OCI-LY3 (cell line): ENCODE data around the gene FTH1.
"Not testable (repeated sequence)": the region's sequence is repeated elsewhere in the genome, so short reads cannot be mapped to it uniquely, and the experiment has no call there.

Experiments
- H2AFZ ChIP-seq: fragments of 200-600, 300-600 bp; shearing (Covaris generic); 2 replicates; pipeline ENCODE4 v1.6.0; 2014; ENCODE audit warnings: antibody characterized with exemption, low read depth, low read length
- H3K27ac ChIP-seq: fragments of 200-600, 300-600 bp; sonication (generic); 2 replicates; pipeline ENCODE4 v1.5.1; 2014; ENCODE audit warnings: mild to moderate bottlenecking, low read length, moderate library complexity, mixed read lengths
- H3K27me3 ChIP-seq: fragments of 200-600, 300-600 bp; sonication (generic); 2 replicates; pipeline ENCODE4 v1.6.1; 2014; ENCODE audit warnings: low read depth, low read length, mixed read lengths
- H3K36me3 ChIP-seq: fragments of 200-600, 300-600 bp; sonication (generic); replicated peaks from 2 replicates; pipeline ENCODE3; 2014; ENCODE audit warnings: low read depth, low read length, mixed read lengths
- H3K4me1 ChIP-seq: fragments of 300-600, 200-600 bp; sonication (generic); 2 replicates; pipeline ENCODE4 v1.6.1; 2014; ENCODE audit warnings: low read length, mixed read lengths
- H3K4me2 ChIP-seq: fragments of 200-600, 300-600 bp; sonication (generic); 2 replicates; pipeline ENCODE4 v1.6.1; 2014; ENCODE audit warnings: low read length, mixed read lengths
- H3K4me3 ChIP-seq: fragments of 300-600, 200-600 bp; sonication (generic); 2 replicates; pipeline ENCODE4 v1.5.1; 2014; ENCODE audit warnings: antibody characterized with exemption, mild to moderate bottlenecking, low read length, moderate library complexity
- H3K79me2 ChIP-seq: fragments of 300-600, 200-600 bp; shearing (Covaris generic); 2 replicates; pipeline ENCODE4 v1.6.1; 2014; ENCODE audit warnings: mild to moderate bottlenecking, low read length, mixed read lengths
- H3K9ac ChIP-seq: fragments of 300-600, 200-600 bp; shearing (Covaris generic); 2 replicates; pipeline ENCODE4 v1.6.0; 2014; ENCODE audit warnings: mild to moderate bottlenecking, low read length, moderate library complexity
- H3K9me3 ChIP-seq: fragments of 200-600, 300-600 bp; shearing (Covaris generic); 2 replicates; pipeline ENCODE4 v1.6.1; 2014; ENCODE audit warnings: low read length, mixed read lengths; ENCODE audit not compliant: insufficient read depth
- H4K20me1 ChIP-seq: fragments of 200-600, 300-600 bp; sonication (generic); 2 replicates; pipeline ENCODE4 v1.6.1; 2016; ENCODE audit warnings: low read length, mixed read lengths; ENCODE audit not compliant: insufficient read depth
- CTCF ChIP-seq: fragments of 200-600, 300-600 bp; sonication (generic); IDR thresholded peaks from 2 replicates; pipeline ENCODE4 v1.5.1; 2014; ENCODE audit warnings: antibody characterized with exemption, low read length, low read depth
- EZH2phosphoT487 ChIP-seq: fragments of 200-600 bp; shearing (Covaris generic); IDR thresholded peaks from 2 replicates; pipeline ENCODE4 v1.6.1; 2018; ENCODE audit warnings: antibody characterized with exemption, mixed run types, low read depth

FTH1 gene

DNA sequence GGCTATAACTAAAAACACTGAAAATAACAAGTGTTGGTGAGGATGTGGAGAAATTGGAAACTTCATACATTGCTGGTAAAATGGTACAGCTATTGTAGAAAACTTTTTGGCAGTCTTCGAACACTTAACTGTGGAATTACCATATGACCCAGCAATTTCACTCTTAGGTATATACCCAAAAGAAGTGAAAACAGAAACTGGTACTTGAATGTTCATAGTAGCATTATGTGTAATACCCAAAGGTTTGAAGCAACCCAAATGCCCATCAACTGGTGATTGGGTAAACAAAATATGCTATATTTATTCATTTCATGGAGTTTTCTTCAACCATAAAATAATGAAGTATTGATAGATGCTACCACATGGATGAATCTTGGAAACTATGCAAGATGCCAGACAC is 40.8 kb upstream of the FTH1 start:
- Histone ChIP-seq H3K27ac (no peak overlapping the region), H3K4me1 (peaks cover 21% of the 10 kb centered on the region), H2AFZ (no peak overlapping the region), H3K36me3 (no peaks in the 10 kb centered on the region), H3K9ac (no peak overlapping the region), H3K79me2 (no peaks in the 10 kb centered on the region), H3K27me3 (peaks cover 7% of the 10 kb centered on the region; the same call in 1 of the 2 replicates), H3K9me3 (no peaks in the 10 kb centered on the region; the same call in 1 of the 2 replicates), H3K4me3 (no peak overlapping the region), H4K20me1 (no peaks in the 10 kb centered on the region), H3K4me2 (no peak overlapping the region)
- TF ChIP-seq CTCF (no peak), EZH2phosphoT487 (no peak)

DNA sequence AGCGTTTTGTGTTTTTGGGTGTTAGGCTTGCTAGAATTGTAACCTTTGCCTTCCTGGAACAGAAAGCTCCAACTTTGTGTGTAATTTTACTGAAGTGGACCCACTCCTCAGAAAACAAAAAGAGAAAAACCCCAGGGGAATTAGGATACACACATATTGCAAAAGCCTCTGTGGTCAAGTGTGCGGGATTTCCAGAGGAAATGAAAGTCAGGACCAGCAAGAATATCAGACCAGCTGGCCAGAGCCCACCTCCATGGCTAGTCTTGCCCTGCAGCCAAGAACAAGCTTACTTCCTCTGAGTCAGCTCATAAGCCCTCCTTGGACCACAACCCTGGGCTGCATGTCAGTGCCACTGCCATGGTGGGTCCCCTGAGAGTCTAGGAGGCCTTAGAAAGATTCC is 37.0 kb upstream of the FTH1 start:
- H3K27ac ChIP-seq = peak overlapping the region; percentile 42
- no peaks in the 10 kb centered on the region for H3K79me2 ChIP-seq
- H3K9ac ChIP-seq = no peak overlapping the region
- H3K4me3 ChIP-seq = no peak overlapping the region
- H3K36me3 ChIP-seq = no peaks in the 10 kb centered on the region
- TF ChIP-seq CTCF (no peak), EZH2phosphoT487 (no peak)
- peak overlapping the region; percentile 29 for H3K4me2 ChIP-seq
- H3K4me1 ChIP-seq = peaks cover 21% of the 10 kb centered on the region
- H3K27me3 ChIP-seq = no peaks in the 10 kb centered on the region
- peaks cover 4% of the 10 kb centered on the region; the same call in 1 of the 2 replicates for H3K9me3 ChIP-seq
- no peaks in the 10 kb centered on the region for H4K20me1 ChIP-seq
- no peak overlapping the region for H2AFZ ChIP-seq

DNA sequence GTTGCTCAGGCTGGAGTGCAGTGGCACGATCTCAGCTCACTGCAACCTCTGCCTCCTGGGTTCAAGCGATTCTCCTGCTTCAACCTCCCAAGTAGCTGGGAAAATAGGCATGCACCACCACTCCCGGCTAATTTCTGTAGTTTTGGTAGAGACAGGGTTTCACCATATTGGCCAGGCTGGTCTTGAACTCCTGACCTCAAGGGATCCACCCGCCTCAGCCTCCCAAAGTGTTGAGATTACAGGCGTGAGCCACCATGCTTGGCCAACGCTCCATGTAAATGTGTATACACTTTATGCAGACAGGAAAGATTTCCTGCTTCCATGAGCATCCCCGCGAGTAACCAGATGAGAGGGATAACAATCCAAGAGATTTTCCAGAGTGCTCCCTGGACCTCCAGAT is 34.8 kb upstream of the FTH1 start:
- H3K4me2 ChIP-seq, H3K4me3 ChIP-seq, H3K9ac ChIP-seq, H3K36me3 ChIP-seq, H3K79me2 ChIP-seq, H3K27me3 ChIP-seq, H3K27ac ChIP-seq, H2AFZ ChIP-seq, H4K20me1 ChIP-seq: not testable (repeated sequence)
- H3K9me3 ChIP-seq = 0 out of 2 replicates have a peak, but pooled peaks cover 12% of the 10 kb centered on the region
- H3K4me1 ChIP-seq = peaks cover 16% of the 10 kb centered on the region

DNA sequence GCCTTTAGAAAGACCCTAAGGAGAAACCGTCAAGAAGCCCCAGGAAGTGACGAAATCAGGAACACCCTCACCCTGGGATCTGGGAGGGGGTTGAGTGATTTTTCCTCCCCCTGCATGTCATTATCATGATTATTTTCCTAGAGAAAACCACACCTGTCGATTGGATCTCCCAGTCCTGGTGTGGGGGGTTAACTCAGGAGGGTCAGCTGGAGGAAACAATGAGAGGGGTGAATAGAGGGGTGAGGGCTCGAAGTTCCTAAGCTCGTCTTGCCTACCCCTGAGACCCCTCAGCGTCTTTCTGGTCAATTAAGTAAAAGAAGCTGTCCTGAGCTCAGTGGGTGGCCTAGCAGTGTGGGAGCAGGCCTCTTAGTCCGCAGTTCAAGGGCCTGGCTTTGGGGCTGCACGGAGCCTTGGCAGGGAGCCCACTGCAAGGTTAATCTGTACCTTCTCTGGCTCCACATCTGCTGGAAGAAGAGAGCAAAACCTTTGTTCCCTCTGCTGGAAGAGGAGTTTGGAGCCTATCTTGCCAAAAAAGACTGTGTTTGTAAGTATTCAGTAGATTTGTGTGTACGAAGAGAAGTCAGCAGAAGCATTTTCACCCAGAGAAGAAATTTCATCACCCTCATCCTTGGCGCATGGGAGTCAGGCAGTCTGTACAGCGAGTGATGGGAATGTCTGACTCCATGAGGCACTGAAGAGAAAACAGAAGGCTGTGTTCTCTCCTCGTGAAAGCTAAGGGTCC is 34.2 kb upstream of the FTH1 start:
- H3K4me3 ChIP-seq = no peak overlapping the region
- H2AFZ ChIP-seq = no peak overlapping the region
- H3K4me1 ChIP-seq = peaks cover 16% of the 10 kb centered on the region
- no peaks in the 10 kb centered on the region for H3K79me2 ChIP-seq
- H4K20me1 ChIP-seq = no peaks in the 10 kb centered on the region
- no peak overlapping the region for H3K4me2 ChIP-seq
- no peak for TF ChIP-seq CTCF
- TF ChIP-seq EZH2phosphoT487 = no peak
- H3K9me3 ChIP-seq = 0 out of 2 replicates have a peak, but pooled peaks cover 12% of the 10 kb centered on the region
- no peaks in the 10 kb centered on the region for H3K27me3 ChIP-seq
- no peak overlapping the region for H3K9ac ChIP-seq
- no peak overlapping the region for H3K27ac ChIP-seq
- H3K36me3 ChIP-seq = no peaks in the 10 kb centered on the region
